ENCODE measurements around the gene FEM1A.

DNA sequence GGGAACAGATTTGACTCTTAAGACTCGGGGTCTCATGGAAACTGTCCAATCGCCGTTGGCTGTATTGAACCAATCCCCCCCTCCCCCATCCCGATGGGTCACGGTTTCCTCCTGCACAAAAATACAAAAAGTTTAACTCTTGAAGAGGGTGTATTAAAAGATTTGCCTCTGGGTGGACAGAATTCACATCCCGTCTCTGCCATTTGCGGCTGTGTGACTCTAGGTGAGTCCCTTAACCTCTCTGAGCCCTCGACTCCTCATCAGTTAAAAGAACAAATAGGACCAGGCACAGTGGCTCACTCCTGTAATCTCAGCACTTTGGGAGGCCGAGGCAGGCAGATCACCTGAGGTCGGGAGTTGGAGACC lies 31.3 kb upstream of the FEM1A start:
- TF ChIP-seq, protein P1, sequence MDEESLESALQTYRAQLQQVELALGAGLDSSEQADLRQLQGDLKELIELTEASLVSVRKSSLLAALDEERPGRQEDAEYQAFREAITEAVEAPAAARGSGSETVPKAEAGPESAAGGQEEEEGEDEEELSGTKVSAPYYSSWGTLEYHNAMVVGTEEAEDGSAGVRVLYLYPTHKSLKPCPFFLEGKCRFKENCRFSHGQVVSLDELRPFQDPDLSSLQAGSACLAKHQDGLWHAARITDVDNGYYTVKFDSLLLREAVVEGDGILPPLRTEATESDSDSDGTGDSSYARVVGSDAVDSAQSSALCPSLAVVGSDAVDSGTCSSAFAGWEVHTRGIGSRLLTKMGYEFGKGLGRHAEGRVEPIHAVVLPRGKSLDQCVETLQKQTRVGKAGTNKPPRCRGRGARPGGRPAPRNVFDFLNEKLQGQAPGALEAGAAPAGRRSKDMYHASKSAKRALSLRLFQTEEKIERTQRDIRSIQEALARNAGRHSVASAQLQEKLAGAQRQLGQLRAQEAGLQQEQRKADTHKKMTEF (CRISPR knock-in tag; IDR thresholded peaks at IDR 0.05), result no peak
- TF ChIP-seq ZFP90 (CRISPR knock-in tag; IDR thresholded peaks at IDR 0.05; ENCODE audit: borderline replicate concordance), result no peak
- no peak for TF ChIP-seq ZNF121 (CRISPR knock-in tag; IDR thresholded peaks at IDR 0.05)
- TF ChIP-seq CTCF (CRISPR knock-in tag; IDR thresholded peaks at IDR 0.05), result no peak
- no peak for TF ChIP-seq EP300 (IDR thresholded peaks at IDR 0.05; ENCODE audit: low read depth in 2 of 2, low read length in 2 of 2)
- TF ChIP-seq EP300 (CRISPR knock-in tag; IDR thresholded peaks at IDR 0.05; ENCODE audit: borderline replicate concordance), result no peak
- no peak for TF ChIP-seq CREB1 (IDR thresholded peaks at IDR 0.05)
- no peak for TF ChIP-seq CREB1 (CRISPR knock-in tag; IDR thresholded peaks at IDR 0.05)
- no peak for TF ChIP-seq KLF13 (CRISPR knock-in tag; IDR thresholded peaks at IDR 0.05)
- TF ChIP-seq MTF1 (CRISPR knock-in tag; IDR thresholded peaks at IDR 0.05), result no peak
- TF ChIP-seq, protein P2, sequence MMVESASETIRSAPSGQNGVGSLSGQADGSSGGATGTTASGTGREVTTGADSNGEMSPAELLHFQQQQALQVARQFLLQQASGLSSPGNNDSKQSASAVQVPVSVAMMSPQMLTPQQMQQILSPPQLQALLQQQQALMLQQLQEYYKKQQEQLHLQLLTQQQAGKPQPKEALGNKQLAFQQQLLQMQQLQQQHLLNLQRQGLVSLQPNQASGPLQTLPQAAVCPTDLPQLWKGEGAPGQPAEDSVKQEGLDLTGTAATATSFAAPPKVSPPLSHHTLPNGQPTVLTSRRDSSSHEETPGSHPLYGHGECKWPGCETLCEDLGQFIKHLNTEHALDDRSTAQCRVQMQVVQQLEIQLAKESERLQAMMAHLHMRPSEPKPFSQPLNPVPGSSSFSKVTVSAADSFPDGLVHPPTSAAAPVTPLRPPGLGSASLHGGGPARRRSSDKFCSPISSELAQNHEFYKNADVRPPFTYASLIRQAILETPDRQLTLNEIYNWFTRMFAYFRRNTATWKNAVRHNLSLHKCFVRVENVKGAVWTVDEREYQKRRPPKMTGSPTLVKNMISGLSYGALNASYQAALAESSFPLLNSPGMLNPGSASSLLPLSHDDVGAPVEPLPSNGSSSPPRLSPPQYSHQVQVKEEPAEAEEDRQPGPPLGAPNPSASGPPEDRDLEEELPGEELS (CRISPR knock-in tag; IDR thresholded peaks at IDR 0.05), result no peak
- no peak for TF ChIP-seq ZNF496 (CRISPR knock-in tag; IDR thresholded peaks at IDR 0.05; ENCODE audit: insufficient replicate concordance)
- no peak for TF ChIP-seq TCF12 (IDR thresholded peaks at IDR 0.05)
- no peak for TF ChIP-seq TCF12 (CRISPR knock-in tag; IDR thresholded peaks at IDR 0.05)
- no peak for TF ChIP-seq ZNF251 (CRISPR knock-in tag; IDR thresholded peaks at IDR 0.05)
